NCI-H82 treated with DMSO at 0.1 percent for 48 hours (cell line): ENCODE measurements around the gene NAGPA.
A peak's percentile ranks its signal among the peaks of the same experiment; 100 is the strongest.
"Not testable (repeated sequence)": the region's sequence is repeated elsewhere in the genome, so short reads cannot be mapped to it uniquely, and the experiment has no call there.

Source experiments
- DNase-seq: peaks from one replicate; lab custom pipeline; 2025; ENCODE audit not compliant: unreplicated experiment; lab: John Stamatoyannopoulos, UW

NAGPA gene, protein sequence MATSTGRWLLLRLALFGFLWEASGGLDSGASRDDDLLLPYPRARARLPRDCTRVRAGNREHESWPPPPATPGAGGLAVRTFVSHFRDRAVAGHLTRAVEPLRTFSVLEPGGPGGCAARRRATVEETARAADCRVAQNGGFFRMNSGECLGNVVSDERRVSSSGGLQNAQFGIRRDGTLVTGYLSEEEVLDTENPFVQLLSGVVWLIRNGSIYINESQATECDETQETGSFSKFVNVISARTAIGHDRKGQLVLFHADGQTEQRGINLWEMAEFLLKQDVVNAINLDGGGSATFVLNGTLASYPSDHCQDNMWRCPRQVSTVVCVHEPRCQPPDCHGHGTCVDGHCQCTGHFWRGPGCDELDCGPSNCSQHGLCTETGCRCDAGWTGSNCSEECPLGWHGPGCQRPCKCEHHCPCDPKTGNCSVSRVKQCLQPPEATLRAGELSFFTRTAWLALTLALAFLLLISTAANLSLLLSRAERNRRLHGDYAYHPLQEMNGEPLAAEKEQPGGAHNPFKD

DNA sequence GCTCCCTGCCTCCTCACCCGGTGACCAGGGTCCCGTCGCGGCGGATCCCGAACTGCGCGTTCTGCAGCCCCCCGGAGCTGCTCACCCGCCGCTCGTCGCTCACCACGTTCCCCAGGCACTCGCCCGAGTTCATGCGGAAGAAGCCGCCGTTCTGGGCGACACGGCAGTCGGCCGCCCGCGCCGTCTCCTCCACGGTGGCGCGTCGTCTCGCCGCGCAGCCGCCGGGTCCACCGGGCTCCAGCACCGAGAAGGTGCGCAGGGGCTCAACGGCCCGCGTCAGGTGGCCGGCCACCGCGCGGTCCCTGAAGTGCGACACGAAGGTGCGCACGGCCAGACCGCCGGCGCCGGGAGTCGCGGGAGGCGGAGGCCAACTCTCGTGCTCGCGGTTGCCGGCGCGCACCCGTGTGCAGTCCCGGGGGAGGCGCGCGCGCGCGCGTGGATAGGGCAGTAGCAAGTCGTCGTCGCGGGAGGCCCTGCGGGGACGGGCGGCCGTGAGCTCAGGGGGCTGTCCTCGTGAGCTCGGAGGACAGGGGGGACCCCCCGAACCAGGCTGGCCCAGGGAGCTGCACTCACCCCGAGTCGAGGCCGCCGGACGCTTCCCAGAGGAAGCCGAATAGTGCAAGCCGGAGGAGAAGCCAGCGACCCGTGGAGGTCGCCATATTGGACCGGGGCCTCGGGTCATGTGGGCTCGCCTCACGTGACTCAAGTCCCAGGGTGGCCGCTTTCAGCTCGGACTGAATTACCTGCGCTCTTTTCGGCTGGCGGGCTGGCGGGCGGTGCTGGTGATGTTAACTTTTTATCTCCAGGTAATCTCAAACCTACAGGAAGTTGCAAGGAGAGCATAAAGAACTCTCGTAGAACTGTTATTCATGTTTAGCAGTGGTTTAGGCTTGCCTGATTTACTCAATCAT lies at the start of gene NAGPA:
Gene NAGPA (minus strand): TSS at position 680 of the 911 bp plus-strand sequence. CDS start 21 bp downstream, at position 659.
- peak; percentile 32 for DNase-seq

DNA sequence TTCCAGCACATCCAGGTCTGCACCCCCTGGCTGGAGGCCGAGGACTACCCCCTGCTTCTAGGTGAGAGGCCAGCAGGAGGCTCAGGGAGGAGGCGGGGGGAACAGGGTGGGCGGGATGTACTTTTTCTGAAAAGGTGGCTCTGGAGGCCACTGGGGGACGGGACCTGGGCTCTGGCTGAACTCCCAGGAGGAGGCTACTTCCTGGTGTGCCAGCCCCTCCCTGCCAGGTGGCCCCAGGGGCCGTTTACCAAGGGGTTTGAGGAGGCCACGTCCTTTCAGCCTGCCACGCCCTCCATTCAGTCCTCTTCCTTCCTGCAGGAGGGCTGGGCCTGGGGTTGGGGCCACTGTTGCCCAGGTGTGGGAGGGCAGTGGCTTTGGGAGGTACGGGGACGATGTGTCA lies 47.3 kb upstream of the NAGPA start:
- not testable (repeated sequence) for DNase-seq

DNA sequence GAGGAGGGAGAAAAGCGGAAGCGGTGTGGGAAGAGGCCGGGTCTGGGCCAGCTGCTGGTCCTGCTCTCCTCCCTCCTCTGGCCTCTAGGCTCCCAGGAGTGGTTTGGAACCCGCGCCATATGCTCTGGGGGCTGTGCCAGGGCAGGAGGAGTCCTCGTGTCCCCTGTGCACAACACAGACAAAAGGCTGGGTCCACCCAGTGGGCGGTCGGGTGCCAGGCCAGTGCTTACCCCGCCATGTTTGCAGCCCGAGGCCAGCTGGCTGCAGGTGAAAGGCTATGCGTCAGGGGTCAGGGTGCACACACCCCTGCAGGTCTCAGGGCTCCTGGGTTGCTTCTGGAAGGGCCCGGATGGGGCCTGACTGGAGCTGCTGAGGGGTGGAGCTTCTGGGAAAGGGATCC lies 46.7 kb upstream of the NAGPA start:
- not testable (repeated sequence) for DNase-seq

DNA sequence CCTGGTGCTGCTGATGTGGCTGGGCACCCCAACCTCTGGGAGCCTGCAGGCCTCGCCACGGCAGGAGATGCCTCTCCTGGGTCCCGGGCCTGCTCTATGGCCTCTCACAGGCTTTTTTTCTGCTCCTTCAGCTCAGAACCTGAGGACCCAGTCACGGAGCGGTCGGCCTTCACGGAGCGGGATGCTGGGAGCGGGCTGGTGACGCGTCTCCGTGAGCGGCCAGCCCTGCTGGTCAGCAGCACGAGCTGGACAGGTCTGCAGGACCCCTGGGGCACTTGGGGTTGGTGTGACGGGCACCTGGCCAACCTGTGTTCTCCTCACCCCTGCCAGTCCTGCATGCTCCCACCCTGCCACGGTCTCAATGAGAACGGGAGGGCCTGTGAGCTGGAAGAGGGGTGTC lies 44.9 kb upstream of the NAGPA start:
- no peak for DNase-seq

DNA sequence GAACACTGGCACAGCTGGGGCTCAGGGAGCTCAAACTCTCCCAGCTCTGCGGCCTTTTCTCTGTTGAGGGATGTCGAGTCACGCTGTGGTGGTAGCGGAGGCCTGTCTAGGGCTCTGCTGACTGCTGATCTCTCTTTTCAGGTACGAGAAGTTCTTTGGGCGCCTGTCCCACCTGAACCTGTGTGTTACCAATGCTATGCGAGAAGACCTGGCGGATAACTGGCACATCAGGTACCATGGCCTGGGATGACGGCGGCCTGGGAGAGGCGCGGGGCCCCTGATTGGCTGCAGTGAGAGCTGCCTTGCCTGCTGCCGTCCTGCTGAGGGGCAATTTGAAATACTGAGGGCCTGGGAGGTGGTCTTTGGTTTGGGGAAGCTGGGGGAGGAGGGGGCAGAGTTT lies 43.6 kb upstream of the NAGPA start:
- DNase-seq, result no peak

DNA sequence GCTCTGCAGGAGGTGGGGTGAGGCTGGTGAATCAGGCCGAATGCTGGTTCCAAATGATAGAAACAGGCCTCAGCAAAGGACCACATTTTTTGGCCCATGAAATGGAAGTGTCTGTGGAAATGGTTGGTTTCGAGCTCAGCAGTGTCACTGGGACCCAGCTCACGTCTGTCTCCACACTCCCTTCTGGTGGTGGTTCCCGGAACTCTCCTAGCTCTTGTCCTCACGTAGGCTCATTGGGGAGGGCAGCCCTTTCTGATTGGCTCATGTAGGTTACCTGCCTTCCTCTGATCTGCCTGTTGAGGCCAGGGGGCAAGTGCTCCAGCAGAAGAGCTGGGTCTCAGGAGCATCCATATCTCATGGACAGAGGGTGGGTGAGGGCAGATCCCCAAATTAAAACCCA lies 41.9 kb upstream of the NAGPA start:
- no peak for DNase-seq

DNA sequence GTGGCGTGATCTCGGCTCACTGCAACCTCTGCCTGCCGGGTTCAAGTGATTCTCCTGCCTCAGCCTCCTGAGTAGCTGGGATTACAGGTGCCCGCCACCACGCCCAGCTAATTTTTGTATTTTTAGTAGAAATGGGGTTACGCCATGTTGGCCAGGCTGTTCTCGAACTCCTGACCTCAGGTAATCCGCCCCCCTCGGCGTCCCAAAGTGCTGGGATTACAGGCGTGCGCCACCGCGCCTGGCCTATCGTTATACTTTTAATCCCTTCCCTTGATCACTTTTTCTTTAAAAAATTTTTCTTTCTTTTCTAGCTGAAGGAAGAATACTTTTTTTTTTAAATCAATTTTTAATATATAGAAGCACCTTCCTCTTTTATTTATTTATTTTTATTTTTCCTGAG lies 40.0 kb upstream of the NAGPA start:
- DNase-seq, result not testable (repeated sequence)

DNA sequence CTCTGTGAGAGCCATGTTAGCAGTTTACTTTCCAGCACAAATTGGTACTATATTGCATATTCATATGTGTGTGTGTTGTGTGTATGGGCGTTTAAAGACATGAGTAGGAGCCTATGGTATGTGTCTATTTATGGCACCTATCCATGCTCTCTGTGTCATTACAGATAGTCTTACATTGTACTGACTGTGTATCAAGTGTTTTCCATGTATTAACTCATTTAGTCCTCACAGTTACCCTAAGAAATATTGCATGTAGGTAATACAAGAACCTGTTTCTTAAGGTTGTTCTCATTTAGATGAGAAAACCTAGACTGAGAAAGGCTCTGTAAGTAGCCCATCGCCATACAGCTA lies 39.5 kb upstream of the NAGPA start:
- no peak for DNase-seq

DNA sequence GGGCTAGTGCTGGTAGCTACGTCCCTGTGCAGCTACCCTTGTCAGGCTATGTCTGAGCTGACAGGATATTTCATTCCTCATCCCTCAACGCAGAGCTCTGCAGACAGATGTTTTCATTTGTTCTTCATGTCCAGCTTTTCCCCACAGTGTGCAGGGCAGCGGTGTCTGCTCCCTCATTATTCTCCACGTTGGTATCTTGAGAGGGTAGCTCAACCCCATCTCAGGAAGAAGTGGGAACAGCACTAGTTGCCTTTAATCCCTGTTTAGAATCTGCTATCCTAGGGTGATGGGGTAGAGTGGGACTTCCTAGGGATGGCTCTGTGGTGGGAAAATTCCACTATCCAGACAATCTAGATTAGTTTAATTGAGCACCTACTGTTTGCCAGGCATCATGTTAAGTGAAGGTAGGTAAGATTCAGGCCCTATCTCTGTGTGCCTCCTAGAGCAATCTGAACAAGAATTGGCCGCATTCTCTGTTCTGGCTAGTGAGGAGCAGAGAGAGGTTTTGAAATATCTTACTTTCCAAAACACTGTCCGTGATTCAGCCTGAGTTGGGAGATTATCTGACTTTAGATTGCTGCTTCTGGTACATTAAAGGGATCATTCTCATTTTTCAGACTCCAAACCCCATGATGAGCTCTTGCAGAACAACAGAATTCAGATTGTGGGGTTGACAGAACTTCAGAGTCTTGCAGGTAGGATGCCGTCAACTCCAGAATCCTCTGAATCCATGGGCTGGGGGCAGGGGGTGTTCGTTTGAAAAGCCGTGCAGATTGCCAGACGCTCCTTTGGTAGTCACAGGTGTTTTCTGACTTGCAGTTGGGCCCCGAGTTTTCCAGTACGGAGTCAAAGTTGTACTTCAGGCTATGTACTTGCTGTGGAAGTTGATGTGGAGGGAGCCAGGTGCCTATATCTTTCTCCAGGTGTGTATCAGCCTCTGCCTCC lies 38.9 kb upstream of the NAGPA start:
- DNase-seq, result no peak

DNA sequence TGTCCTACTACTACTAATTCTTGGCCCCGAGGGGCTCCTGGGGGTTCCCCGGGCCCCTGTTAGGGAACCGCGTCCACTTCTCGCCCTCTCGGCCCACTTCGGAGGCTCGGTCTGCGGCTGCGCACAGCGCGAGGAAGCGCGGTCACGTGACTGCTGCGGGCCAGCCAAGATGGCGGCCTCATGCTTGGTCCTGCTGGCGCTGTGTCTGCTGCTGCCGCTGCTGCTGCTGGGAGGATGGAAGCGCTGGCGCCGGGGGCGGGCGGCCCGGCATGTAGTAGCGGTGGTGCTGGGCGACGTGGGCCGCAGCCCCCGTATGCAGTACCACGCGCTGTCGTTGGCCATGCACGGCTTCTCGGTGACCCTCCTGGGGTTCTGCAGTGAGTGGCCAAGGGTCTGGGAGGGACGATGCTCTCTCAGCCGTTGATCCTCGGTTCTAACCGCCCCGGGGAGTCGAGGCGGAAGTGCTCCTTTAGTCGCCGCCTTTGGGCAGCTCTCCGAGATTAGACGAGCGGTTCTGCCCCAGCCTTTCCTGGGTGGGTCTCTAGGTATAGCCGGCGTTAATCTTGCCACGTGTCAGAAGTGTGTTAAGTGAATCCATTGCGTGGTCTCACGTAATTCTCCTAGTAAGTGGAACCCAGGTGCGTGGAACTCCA lies 38.1 kb upstream of the NAGPA start, which contains the start of gene ALG1:
Gene ALG1 (plus strand): TSS at position 163 of the 653 bp plus-strand sequence. CDS start 7 bp downstream, at position 170.
- peak; percentile 39 for DNase-seq

DNA sequence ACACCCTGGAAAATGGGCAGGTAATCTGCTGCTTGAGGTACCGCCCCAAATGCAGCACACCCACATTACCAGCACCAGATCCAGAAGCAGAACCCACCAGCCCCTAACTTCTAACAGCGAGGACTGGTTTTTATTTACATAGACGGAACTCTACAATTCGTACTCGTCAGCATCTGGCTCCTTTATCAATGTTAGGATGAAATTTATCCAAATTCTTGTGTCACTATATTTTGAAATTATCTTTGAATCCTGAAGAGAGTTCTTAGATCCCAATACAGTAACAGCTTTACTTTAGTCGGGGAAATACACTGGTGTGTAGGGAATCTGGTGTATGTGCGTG lies 37.6 kb upstream of the NAGPA start:
- DNase-seq, result no peak

DNA sequence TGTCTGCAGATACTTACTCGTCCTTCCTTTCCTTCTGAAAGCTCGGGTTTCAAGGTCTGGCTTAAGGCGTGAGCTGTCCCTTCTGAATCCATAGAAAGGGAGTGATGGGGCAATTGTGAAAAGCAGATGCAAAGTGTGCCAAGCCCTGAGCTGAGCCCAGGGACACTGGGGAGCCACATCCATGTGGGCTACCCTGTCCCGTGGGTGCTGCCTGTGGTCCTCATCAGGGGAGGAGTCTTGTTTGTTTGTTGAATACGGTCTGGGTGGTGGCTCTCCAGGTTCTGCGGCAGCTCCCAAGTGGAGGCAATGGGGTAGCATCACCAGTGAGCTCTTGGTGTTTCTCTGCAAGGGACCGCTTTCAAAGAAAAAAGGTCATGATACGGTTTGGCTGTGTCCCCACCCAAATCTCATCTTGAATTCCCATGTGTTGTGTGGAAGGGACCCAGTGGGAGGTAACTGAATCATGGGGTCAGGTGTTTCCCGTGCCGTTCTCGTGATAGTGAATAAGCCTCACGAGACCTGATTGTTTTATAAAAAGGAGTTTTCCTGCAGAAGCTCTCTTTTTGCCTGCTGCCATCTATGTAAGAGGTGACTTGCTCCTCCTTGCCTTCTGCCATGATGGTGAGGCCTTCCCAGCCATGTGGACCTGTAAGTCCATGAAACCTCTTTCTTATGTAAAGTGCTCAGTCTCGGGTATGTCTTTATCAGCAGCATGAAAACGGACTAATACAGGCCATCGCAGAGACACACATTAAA lies 36.9 kb upstream of the NAGPA start:
- DNase-seq, result no peak

DNA sequence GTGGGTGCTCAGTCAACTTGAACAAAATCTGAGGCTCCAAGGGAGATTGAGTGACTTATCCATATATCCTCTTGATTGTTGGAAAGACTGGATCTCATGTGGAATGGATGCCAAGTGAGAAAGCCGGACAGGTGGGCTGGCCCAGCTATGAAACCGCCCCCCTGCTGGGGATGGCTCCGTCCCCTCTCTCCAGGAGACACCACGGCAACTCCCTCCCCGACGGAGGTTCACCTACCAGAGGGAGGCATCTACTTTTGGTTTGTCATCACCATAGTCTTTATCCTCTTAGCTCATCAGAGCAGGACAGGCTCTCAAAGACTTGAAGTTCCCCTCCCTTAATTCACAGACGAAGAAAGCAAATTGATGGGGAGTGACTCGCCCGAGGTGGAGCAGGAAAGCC lies 36.1 kb upstream of the NAGPA start:
- DNase-seq, result no peak

DNA sequence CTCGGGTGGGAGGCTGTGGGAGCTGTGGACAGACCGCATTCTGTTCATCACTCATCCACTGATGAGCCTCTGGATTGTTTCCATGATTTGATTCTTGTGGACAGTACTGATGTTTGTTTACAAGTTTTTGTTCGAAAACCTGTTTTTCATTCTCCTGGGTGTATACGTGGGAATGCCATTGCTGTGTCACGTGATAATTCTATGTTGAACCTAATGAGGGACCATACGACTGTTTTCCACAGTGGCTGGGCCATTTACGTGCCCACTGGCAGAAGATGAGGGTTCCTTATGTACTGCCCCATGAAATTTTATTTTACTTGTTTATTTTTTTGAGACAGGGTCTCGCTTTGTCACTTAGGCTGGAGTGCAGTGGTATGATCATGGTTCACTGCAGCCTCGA lies 35.3 kb upstream of the NAGPA start:
- DNase-seq, result no peak

DNA sequence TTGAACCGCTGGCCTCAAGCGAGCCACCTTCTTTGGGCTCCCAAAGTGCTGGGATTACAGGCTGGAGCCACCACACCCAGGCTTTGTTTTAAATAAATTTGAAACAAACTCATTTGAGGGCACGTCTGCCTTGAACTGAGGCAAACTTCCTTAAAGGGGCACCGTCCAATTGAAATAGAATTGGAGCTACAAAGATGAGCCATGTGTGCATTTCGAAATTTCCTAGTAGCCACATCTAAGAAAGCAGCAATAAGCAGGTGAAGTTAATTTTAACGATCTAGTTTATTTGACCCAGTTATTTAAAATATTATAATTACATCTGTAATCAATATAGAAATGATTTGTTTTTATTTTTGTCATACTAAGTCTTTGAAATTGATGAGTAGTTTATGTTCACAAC lies 32.8 kb upstream of the NAGPA start:
- DNase-seq, result no peak

DNA sequence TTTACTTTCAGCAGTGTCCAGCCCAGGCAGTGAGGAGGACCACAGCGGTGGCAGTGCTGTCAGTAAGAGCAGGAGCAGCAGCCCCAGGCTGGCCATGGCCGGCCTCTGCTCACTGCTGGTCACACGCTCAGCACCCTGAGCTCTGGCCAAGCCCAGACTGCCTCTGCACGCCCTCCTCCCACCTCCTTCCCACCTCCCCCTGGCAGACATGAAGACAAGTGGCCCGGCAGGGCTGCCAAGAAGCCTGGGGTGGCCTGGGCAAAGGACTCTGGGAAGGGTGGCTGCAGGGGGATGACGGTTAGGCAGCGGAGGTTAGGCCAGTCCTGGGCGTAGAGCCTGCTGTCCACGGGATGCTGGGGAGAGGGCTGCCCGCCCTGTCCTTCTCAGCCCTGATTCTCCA lies 32.1 kb upstream of the NAGPA start, which contains the start of gene C16orf89:
Gene C16orf89 (minus strand): TSS at position 144 of the 400 bp plus-strand sequence. CDS start 48 bp downstream, at position 96.
- no peak for DNase-seq

DNA sequence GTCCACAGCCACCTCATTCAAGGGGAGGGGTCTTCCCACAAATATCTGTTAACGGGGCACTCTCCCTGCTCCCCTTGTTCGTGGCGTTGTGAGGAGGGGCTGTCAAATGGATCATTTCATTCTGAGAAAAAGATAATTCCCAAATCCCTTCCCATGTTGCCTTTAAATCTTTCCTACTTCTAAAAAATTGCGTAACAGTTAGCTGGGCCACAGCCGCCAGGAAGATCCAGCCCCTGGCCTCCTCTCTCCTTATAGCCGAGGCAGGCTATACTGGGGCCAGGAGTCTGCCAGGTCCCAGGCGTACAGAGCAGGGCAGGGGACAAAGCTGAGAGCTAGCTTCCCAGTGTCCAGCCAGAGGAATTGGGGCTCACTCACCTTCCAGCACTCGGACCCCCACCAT lies 31.6 kb upstream of the NAGPA start:
- no peak for DNase-seq

DNA sequence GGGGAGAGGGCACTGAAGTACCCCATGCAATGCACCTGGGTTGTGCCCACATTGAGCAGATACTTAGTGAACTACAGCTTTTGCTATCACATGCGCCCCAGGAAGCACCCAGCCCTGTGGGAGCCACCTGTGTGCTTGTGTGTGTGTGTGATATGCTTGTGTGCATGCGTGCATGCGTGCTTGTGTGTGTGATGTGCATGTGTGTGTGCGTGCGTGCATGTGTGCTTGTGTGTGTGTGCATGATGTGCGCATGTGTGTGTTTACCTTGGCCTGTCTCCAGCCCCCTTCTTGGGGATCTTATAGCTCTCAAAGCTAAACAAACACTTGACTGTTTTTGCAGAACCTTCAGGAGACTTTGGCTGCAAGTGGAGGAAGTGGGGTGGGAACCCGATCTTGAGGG lies 31.2 kb upstream of the NAGPA start:
- no peak for DNase-seq
